Mesendoderm (in vitro differentiated cells): ENCODE data around the gene PTGFRN.

ENCODE experiments used
- DNase-seq: peaks from one replicate; pipeline ENCODE4 v3.0.0; 2013
- H2AK5ac ChIP-seq: 2 replicates; pipeline ENCODE4 v1.6.1; 2013; ENCODE audit warnings: low read length, inconsistent platforms
- H2BK120ac ChIP-seq: 2 replicates; pipeline ENCODE4 v1.6.1; 2013; ENCODE audit warnings: low read depth, mild to moderate bottlenecking, low read length, moderate library complexity, mixed read lengths
- H2BK15ac ChIP-seq: replicated peaks from 2 replicates; pipeline ENCODE4 v1.6.1; 2013; ENCODE audit warnings: low read depth, mild to moderate bottlenecking, moderate library complexity
- H2BK5ac ChIP-seq: 2 replicates; pipeline ENCODE4 v1.6.1; 2013; ENCODE audit warnings: low read length, inconsistent platforms
- H3K18ac ChIP-seq: 2 replicates; pipeline ENCODE4 v1.6.1; 2013; ENCODE audit warnings: mild to moderate bottlenecking, low read length, mixed read lengths
- H3K23ac ChIP-seq: one replicate; pipeline ENCODE4 v1.6.1; 2013; ENCODE audit warnings: low read length
- H3K27ac ChIP-seq: 2 replicates; pipeline ENCODE4 v1.5.1; 2013; ENCODE audit warnings: low read depth, mild to moderate bottlenecking, inconsistent platforms, low read length, moderate library complexity
- H3K27me3 ChIP-seq: 2 replicates; pipeline ENCODE4 v1.6.1; 2013; ENCODE audit warnings: low read length, control low read depth, mild to moderate bottlenecking, inconsistent platforms; ENCODE audit not compliant: insufficient read depth, poor library complexity
- H3K36me3 ChIP-seq: 2 replicates; pipeline ENCODE4 v1.6.1; 2013; ENCODE audit warnings: low read length, inconsistent platforms; ENCODE audit not compliant: control insufficient read depth, insufficient read depth
- H3K4ac ChIP-seq: one replicate; pipeline ENCODE4 v1.6.1; 2013; ENCODE audit warnings: low read depth, mild to moderate bottlenecking, low read length, moderate library complexity
- H3K4me1 ChIP-seq: 2 replicates; pipeline ENCODE4 v1.6.1; 2013; ENCODE audit warnings: low read depth, low read length, inconsistent platforms; ENCODE audit not compliant: control insufficient read depth
- H3K4me2 ChIP-seq: 2 replicates; pipeline ENCODE4 v1.6.1; 2013; ENCODE audit warnings: low read length
- H3K4me3 ChIP-seq: 2 replicates; pipeline ENCODE4 v1.5.1; 2013; ENCODE audit warnings: mild to moderate bottlenecking, low read length
- H3K56ac ChIP-seq: one replicate; pipeline ENCODE4 v1.6.1; 2013; ENCODE audit warnings: low read length
- H3K79me1 ChIP-seq: 2 replicates; pipeline ENCODE4 v1.6.1; 2013; ENCODE audit warnings: low read length, inconsistent platforms
- H3K79me2 ChIP-seq: 2 replicates; pipeline ENCODE4 v1.6.1; 2013; ENCODE audit warnings: mild to moderate bottlenecking, low read length; ENCODE audit not compliant: control insufficient read depth, insufficient read depth
- H3K9ac ChIP-seq: 2 replicates; pipeline ENCODE4 v1.6.1; 2013; ENCODE audit warnings: low read length, inconsistent platforms
- H4K5ac ChIP-seq: one replicate; pipeline ENCODE4 v1.6.1; 2013; ENCODE audit warnings: low read length
- H4K8ac ChIP-seq: one replicate; pipeline ENCODE4 v1.6.1; 2013; ENCODE audit warnings: low read depth, mild to moderate bottlenecking, control low read depth, low read length, moderate library complexity
- WGBS: extraction: QIAGEN DNeasy Blood & Tissue Kit; methylation state at CpG from one replicate; pipeline ENCODE4 v1.1.7; 2013; ENCODE audit warnings: low lambda C conversion rate, missing lambda C conversion rate; ENCODE audit not compliant: insufficient coverage; ENCODE audit errors: extremely low coverage; 5-methylcytosine and 5-hydroxymethylcytosine counted together

The PTGFRN gene

DNA sequence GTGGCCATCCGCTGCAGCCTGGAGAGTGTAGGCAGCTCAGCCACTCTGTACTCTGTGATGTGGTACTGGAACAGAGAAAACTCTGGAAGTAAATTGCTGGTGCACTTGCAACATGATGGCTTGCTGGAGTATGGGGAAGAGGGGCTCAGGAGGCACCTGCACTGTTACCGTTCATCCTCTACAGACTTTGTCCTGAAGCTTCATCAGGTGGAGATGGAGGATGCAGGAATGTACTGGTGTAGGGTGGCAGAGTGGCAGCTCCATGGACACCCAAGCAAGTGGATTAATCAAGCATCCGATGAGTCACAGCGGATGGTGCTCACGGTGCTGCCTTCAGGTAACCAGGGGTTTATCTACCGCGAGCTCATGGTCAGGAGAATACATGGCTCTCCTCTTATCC lies 115.9 kb downstream of the PTGFRN start:
- Histone ChIP-seq H3K4me1 (no peaks in the 10 kb centered on the region), H2BK120ac (no peak overlapping the region), H3K36me3 (no peaks in the 10 kb centered on the region), H4K8ac (no peak overlapping the region), H2BK15ac (no peak overlapping the region), H3K4me2 (no peak overlapping the region), H3K27ac (no peak overlapping the region), H3K23ac (no peak overlapping the region), H4K5ac (no peak overlapping the region), H3K79me1 (no peaks in the 10 kb centered on the region), H3K18ac (no peak overlapping the region), H3K4ac (no peak overlapping the region), H3K79me2 (no peaks in the 10 kb centered on the region), H2BK5ac (no peak overlapping the region), H2AK5ac (no peak overlapping the region), H3K27me3 (no peaks in the 10 kb centered on the region), H3K56ac (no peak overlapping the region), H3K9ac (no peak overlapping the region), H3K4me3 (no peak overlapping the region)
- DNase-seq: no peak
- no CpG with 5 or more reads among the region's 7 CpGs for WGBS

DNA sequence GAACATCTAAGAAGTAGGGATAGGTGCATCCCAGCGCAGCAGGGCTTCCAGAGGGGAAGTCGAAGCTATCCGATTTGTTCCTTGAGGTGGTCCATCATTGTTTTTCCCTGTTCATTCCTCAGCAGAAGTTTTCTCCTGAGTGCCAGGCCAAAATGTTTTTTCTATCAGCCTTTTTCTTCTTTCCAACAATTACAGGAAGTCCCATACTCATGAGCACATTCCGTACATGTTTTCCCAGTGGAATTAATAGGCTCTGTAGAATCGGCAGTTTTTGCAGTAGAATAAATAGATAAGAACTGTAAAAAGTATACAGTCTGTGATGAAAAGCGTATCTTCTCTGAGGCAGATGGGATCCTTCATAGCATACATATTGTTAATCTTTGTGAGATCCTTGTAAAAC lies 116.6 kb downstream of the PTGFRN start:
- no peak overlapping the region for H3K4me3 ChIP-seq
- H3K79me1 ChIP-seq: no peaks in the 10 kb centered on the region
- H3K18ac ChIP-seq: no peak overlapping the region
- H3K4me1 ChIP-seq: no peaks in the 10 kb centered on the region
- H4K5ac ChIP-seq: no peak overlapping the region
- no peak overlapping the region for H2AK5ac ChIP-seq
- DNase-seq: no peak
- H3K4me2 ChIP-seq: no peak overlapping the region
- H2BK120ac ChIP-seq: no peak overlapping the region
- H3K9ac ChIP-seq: no peak overlapping the region
- no peak overlapping the region for H3K27ac ChIP-seq
- no peak overlapping the region for H3K4ac ChIP-seq
- no peak overlapping the region for H4K8ac ChIP-seq
- H2BK5ac ChIP-seq: no peak overlapping the region
- no peaks in the 10 kb centered on the region for H3K27me3 ChIP-seq
- WGBS: no CpG with 5 or more reads among the region's 6 CpGs
- no peak overlapping the region for H3K23ac ChIP-seq
- H2BK15ac ChIP-seq: no peak overlapping the region
- H3K36me3 ChIP-seq: no peaks in the 10 kb centered on the region
- no peaks in the 10 kb centered on the region for H3K79me2 ChIP-seq
- H3K56ac ChIP-seq: no peak overlapping the region

DNA sequence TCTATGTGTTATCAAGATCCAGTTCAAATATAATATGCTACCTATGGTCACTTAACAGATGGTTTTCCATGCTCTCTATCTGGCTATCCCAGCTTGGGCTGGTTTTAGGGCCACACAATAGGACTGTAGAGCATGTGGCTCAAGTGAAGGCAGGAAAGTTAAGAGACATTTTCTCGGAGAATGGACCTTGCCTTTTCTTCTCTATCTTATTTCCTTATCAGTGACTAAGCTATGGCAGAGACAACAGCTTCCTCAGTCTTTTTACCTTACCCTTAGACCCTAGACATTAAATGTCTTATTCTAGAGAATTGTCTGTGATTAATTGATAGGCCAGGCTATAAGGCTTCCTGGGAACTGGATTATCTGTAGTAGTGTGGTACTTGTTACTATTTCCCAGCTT lies 120.0 kb downstream of the PTGFRN start:
- WGBS: no CpG with 5 or more reads among the region's 1 CpG
- H2BK15ac ChIP-seq: no peak overlapping the region
- no peak overlapping the region for H4K5ac ChIP-seq

DNA sequence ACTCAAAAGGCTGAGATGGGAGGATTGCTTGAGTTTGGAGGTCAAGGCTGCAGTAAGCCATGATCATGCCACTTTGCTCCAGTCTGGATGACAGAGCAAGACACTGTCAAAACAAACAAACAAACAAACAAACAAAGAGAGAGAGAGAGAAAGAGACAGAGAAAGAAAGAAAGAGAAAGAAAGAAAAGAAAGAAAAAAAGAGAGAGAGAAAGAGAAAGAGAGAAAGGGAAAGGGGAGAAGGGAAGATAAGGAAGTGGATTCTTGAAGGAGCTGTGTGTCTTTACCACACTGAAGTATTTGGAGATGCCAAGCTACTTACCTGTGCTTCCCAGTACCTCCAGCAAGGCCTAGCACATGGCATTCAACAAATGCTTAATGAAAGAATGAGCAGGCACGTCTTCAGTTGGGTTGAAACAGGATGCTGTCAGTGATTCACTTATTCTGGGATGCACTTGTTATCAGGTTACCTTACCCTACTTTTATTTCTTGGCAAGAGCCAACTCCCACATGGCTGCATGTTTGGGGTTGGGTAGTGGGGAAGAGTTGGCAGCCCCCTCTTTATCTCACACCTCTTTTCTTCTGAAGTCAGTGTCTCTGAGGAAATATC lies 120.7 kb downstream of the PTGFRN start:
- H3K18ac ChIP-seq: no peak overlapping the region
- no peak overlapping the region for H2BK120ac ChIP-seq
- H3K79me2 ChIP-seq: no peaks in the 10 kb centered on the region
- H3K36me3 ChIP-seq: no peaks in the 10 kb centered on the region
- no peak overlapping the region for H3K23ac ChIP-seq
- no peaks in the 10 kb centered on the region for H3K27me3 ChIP-seq
- no peak overlapping the region for H3K9ac ChIP-seq
- H4K5ac ChIP-seq: no peak overlapping the region
- no peak overlapping the region for H4K8ac ChIP-seq
- H3K56ac ChIP-seq: no peak overlapping the region
- WGBS: no CpG with 5 or more reads among the region's 1 CpG
- no peak overlapping the region for H2BK5ac ChIP-seq
- no peaks in the 10 kb centered on the region for H3K4me1 ChIP-seq
- no peak for DNase-seq
- no peak overlapping the region for H2BK15ac ChIP-seq
- no peak overlapping the region for H3K27ac ChIP-seq
- no peak overlapping the region for H2AK5ac ChIP-seq
- no peak overlapping the region for H3K4me3 ChIP-seq
- no peak overlapping the region for H3K4me2 ChIP-seq
- H3K79me1 ChIP-seq: no peaks in the 10 kb centered on the region
- no peak overlapping the region for H3K4ac ChIP-seq

More for the DNA sequence above, 120.0 kb downstream of the PTGFRN start:
- H3K4ac ChIP-seq: no peak overlapping the region
- no peaks in the 10 kb centered on the region for H3K79me2 ChIP-seq
- no peaks in the 10 kb centered on the region for H3K4me1 ChIP-seq
- DNase-seq: no peak
- no peak overlapping the region for H2BK120ac ChIP-seq
- H3K27me3 ChIP-seq: no peaks in the 10 kb centered on the region
- no peak overlapping the region for H3K27ac ChIP-seq
- no peak overlapping the region for H4K8ac ChIP-seq
- no peak overlapping the region for H3K4me2 ChIP-seq
- no peak overlapping the region for H3K4me3 ChIP-seq
- no peak overlapping the region for H3K9ac ChIP-seq
- H3K23ac ChIP-seq: no peak overlapping the region
- no peak overlapping the region for H2AK5ac ChIP-seq
- no peaks in the 10 kb centered on the region for H3K79me1 ChIP-seq
- no peaks in the 10 kb centered on the region for H3K36me3 ChIP-seq
- no peak overlapping the region for H2BK5ac ChIP-seq
- no peak overlapping the region for H3K56ac ChIP-seq
- H3K18ac ChIP-seq: no peak overlapping the region

DNA sequence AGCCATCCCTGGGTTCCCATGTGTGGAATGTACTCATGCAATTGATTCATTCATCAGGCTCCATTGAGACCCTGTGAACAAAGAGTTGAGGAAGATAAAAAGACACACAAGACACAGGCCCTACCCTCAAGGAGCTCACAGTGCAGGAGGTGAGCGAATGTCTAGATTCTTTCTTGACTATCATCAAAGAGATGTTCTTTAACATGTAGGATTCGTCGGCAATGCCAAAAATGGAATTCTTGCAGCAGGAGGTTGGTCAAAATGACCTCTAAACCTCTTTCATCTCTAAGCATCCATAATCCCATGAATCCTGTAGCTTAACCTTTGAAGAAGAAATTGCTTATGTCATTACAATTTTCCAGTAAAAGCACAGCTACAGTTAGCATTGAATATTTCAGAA lies 122.5 kb downstream of the PTGFRN start:
- no peak overlapping the region for H3K9ac ChIP-seq
- no CpG with 5 or more reads among the region's 3 CpGs for WGBS

More for the DNA sequence above, 122.5 kb downstream of the PTGFRN start:
- Histone ChIP-seq H3K79me1 (no peaks in the 10 kb centered on the region), H3K4ac (no peak overlapping the region), H2BK5ac (no peak overlapping the region), H3K36me3 (no peaks in the 10 kb centered on the region), H2AK5ac (no peak overlapping the region), H3K4me2 (no peak overlapping the region), H3K56ac (no peak overlapping the region), H3K4me3 (no peak overlapping the region), H4K5ac (no peak overlapping the region), H3K18ac (no peak overlapping the region), H3K4me1 (no peaks in the 10 kb centered on the region), H2BK15ac (no peak overlapping the region), H3K27me3 (no peaks in the 10 kb centered on the region), H4K8ac (no peak overlapping the region), H2BK120ac (no peak overlapping the region), H3K79me2 (no peaks in the 10 kb centered on the region), H3K23ac (no peak overlapping the region), H3K27ac (no peak overlapping the region)
- no peak for DNase-seq
